ENCODE results near the gene NIPA2. TPM values are rescaled to one million over a fixed set of nuclear protein-coding genes. Genes with fewer than 3 reads are reported as not detected.

NIPA2 gene
- total RNA-seq, 1 donor from 2014 or later: 37.7 TPM

DNA sequence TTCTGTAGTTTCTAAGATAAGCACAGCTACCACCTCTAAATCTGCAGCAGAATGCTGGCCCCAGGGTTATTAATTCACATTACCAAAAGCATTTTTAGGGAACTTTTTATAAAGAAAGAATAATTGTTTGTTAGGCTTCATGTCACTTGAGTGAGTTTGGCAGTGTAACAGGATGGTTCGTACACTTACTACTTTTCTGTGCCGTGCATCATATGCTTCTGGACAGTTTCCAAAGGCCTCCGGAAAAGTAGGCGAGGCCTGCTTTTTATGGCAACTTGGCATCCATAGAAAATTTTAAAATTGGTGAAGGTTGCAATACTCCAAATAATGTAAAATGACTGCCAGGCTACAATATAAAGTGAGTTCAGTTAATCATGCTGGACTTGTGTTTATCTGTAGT, 30.0 kb downstream of the NIPA2 start:
- no peak for DNase-seq (ENCODE audit: low spot score in 2 of 2, unreplicated experiment in 2 of 2)
- Mint-ChIP-seq H3K4me1 (no peaks in the 10 kb centered on the region), H3K36me3 (peaks cover 75% of the 10 kb centered on the region), H3K27ac (no peak overlapping the region), H3K27me3 (ENCODE audit: low read depth) (no peaks in the 10 kb centered on the region), H3K9me3 (peaks cover 4% of the 10 kb centered on the region), H3K4me3 (no peak overlapping the region)
- TF ChIP-seq, protein P1, sequence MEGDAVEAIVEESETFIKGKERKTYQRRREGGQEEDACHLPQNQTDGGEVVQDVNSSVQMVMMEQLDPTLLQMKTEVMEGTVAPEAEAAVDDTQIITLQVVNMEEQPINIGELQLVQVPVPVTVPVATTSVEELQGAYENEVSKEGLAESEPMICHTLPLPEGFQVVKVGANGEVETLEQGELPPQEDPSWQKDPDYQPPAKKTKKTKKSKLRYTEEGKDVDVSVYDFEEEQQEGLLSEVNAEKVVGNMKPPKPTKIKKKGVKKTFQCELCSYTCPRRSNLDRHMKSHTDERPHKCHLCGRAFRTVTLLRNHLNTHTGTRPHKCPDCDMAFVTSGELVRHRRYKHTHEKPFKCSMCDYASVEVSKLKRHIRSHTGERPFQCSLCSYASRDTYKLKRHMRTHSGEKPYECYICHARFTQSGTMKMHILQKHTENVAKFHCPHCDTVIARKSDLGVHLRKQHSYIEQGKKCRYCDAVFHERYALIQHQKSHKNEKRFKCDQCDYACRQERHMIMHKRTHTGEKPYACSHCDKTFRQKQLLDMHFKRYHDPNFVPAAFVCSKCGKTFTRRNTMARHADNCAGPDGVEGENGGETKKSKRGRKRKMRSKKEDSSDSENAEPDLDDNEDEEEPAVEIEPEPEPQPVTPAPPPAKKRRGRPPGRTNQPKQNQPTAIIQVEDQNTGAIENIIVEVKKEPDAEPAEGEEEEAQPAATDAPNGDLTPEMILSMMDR (IDR thresholded peaks at IDR 0.05; ENCODE audit: unreplicated experiment): no peak

DNA sequence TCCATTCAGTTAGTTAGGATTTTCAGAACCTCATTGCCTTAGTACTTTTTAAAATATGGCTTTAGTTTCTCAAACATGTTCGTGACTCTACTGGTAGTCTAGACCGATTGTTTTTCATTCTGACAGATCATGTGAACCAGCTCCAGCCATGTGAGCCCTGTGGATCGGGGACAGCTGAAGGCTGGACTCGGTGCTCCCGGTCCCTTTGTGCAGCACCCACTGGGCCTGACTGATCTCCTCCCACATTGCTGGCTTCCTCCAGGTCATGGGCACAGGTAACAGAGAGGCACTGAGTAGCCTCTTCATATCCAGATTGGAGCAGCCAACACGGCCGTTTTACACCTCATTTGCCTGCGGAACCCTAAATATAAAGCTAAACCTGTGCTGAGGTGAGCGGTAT, 30.5 kb downstream of the NIPA2 start:
- TF ChIP-seq, protein P1 (IDR thresholded peaks at IDR 0.05; ENCODE audit: unreplicated experiment): no peak
- H3K4me3 Mint-ChIP-seq: no peak overlapping the region
- no peaks in the 10 kb centered on the region for H3K27me3 Mint-ChIP-seq (ENCODE audit: low read depth)
- H3K36me3 Mint-ChIP-seq: peaks cover 73% of the 10 kb centered on the region
- H3K27ac Mint-ChIP-seq: no peak overlapping the region
- H3K4me1 Mint-ChIP-seq: no peaks in the 10 kb centered on the region
- DNase-seq (ENCODE audit: low spot score in 2 of 2, unreplicated experiment in 2 of 2): no peak
- H3K9me3 Mint-ChIP-seq: peaks cover 4% of the 10 kb centered on the region

DNA sequence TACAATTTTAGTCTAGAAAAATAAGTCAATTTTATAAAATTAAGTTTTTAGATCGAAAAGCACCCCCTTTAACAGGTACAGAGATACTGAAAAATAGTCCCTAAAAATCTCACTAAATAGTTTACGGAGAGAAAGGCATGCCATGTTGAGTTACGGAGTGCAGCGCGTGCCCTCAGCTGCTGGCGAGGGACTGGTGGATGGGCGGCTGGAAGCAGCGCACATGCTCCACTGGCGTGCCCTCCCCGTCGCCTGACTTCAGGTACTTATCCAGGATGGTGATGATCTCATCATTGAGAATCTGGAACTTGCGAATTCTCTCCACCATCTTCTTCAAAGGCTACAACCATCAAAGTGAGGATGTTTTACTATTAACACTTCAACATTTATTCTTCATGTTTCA, 31.4 kb downstream of the NIPA2 start:
- DNase-seq (ENCODE audit: low spot score in 2 of 2, unreplicated experiment in 2 of 2): no peak
- Mint-ChIP-seq H3K27me3 (ENCODE audit: low read depth) (no peaks in the 10 kb centered on the region), H3K4me1 (no peaks in the 10 kb centered on the region), H3K9me3 (peaks cover 4% of the 10 kb centered on the region), H3K4me3 (no peak overlapping the region), H3K27ac (no peak overlapping the region), H3K36me3 (peaks cover 76% of the 10 kb centered on the region)
- TF ChIP-seq, protein P1 (IDR thresholded peaks at IDR 0.05; ENCODE audit: unreplicated experiment): no peak

DNA sequence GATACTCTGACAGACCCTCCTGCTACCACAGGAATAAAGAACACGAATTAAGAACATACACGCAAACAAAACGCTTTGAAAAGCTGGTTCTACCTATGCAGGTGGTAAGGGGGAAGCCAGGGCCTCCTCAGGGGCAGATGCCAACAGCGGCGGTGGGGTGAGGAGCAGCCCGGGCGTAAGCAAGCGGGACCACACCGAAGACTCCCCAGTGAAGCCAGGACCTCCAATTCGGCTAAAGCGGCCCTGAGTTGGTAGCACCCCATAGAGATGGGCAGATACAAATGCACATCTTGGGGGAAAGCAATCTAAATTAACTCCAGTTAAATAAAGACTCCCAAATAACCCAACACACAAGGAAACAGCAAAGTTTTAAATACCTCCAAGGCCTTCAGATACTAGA, 32.4 kb downstream of the NIPA2 start:
- Mint-ChIP-seq H3K27ac (no peak overlapping the region), H3K36me3 (peaks cover 74% of the 10 kb centered on the region)

DNA sequence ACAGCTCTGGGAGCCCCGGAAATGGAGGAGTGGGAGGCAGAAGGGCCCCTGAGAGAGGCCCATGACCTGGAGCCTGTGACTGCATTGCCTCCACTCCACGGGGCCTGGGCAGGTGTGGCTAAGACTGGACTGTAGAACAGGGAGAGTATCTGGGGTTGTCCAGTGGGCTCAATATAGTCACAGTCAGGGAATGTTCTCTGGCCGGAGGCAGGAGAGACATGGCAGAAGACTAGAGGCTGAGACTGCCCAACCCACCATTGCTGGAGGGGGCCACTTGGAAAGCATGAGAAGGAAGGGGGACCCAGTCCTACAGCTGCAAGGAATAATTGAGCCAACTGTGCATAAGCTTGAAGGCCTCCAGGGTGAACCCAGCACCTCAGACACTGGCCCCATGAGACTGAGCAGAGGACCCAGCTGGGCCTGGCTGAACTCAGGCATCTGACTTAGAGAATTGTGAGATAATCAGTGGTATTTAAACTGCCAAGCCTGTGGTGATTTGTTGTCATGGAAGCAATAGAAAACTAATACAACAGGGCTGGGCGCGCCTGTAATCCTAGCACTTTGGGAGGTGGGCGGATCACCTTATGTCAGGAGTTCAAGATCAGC, 33.1 kb downstream of the NIPA2 start:
- H3K4me1 Mint-ChIP-seq: no peaks in the 10 kb centered on the region
- H3K27ac Mint-ChIP-seq: no peak overlapping the region
- DNase-seq (ENCODE audit: low spot score in 2 of 2, unreplicated experiment in 2 of 2): no peak
- H3K27me3 Mint-ChIP-seq (ENCODE audit: low read depth): no peaks in the 10 kb centered on the region
- H3K4me3 Mint-ChIP-seq: no peak overlapping the region
- TF ChIP-seq, protein P1 (IDR thresholded peaks at IDR 0.05; ENCODE audit: unreplicated experiment): no peak
- peaks cover 4% of the 10 kb centered on the region for H3K9me3 Mint-ChIP-seq
- peaks cover 70% of the 10 kb centered on the region for H3K36me3 Mint-ChIP-seq

More for the DNA sequence above, 32.4 kb downstream of the NIPA2 start:
- H3K27me3 Mint-ChIP-seq (ENCODE audit: low read depth): no peaks in the 10 kb centered on the region
- no peaks in the 10 kb centered on the region for H3K4me1 Mint-ChIP-seq
- TF ChIP-seq, protein P1 (IDR thresholded peaks at IDR 0.05; ENCODE audit: unreplicated experiment): no peak
- H3K9me3 Mint-ChIP-seq: peaks cover 4% of the 10 kb centered on the region
- DNase-seq (ENCODE audit: low spot score in 2 of 2, unreplicated experiment in 2 of 2): no peak
- H3K4me3 Mint-ChIP-seq: no peak overlapping the region
